ENCODE data around the gene CDO1. TPM values are rescaled to one million over a fixed set of nuclear protein-coding genes. Genes with fewer than 3 reads are reported as not detected.
"Not testable (repeated sequence)": the region's sequence is repeated elsewhere in the genome, so short reads cannot be mapped to it uniquely, and the experiment has no call there.

CDO1 gene
- total RNA-seq, 1 experiment from 2014 or later, result not detected

DNA sequence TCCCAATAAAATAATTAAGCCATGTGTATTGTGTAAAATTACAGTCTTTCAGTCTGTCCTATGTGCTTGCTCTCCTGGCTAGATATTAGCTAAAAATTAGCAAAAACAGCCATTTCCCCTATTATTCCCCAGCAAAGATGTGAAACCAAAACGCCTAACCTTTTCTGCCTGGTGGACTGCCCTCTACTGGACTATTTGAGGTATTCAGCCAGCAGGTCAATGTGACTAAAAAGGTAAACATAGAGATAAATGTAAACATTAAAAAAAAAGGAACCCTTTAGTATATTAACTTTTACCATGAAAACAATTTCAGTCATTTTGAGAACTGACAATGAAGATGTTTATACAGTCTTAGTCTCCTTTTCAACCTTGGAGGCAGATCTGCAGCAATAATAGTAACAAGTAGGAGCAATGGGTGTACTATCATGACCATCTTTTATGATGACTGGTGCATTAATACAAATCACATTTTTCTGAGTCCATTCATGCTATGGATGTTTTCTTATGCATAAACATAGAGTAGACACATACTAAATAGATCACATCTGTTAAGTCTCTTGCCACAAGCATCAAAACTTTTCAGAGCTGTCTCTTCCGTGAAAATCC, 14.8 kb upstream of the CDO1 start:
- DNase-seq (ENCODE audit: low spot score), result peak; percentile 67

DNA sequence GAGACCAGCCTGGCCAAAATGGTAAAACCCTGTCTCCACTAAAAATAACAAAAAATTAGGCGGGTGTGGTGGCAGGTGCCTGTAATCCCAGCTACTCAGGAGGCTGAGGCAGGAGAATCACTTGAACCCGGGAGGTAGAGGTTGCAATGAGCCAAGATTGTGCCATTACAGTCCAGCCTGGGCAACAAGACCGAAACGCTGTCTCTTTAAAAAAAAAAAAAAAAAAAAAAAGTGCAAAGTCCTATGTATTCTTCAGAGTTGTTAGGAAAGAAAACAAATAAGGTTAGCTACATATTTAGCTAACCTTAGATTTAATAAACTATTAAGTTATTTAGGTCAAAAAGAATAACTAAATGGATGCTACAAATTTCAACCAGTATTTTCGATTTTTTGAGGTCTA, 13.5 kb upstream of the CDO1 start:
- no peak for DNase-seq (ENCODE audit: low spot score)

DNA sequence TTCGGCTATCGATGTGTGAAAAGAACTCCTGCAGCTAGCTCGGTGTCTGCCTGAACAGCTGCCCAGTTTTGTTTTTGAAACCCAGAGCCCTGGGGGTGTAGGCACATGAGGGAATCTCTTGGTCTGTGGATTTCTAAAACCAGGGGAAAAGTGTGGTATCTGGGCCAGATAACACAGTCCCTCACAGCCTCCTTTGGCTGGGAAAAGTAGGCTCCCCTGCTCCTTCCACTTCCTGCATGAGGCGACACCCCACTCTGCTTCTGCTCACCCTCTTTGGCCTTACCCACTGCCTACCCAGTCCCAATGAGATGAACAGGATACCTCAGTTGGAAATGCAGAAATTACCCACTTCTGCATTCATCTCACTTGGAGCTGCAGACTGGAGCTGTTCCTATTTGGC, 9.5 kb upstream of the CDO1 start:
- DNase-seq (ENCODE audit: low spot score), result no peak

DNA sequence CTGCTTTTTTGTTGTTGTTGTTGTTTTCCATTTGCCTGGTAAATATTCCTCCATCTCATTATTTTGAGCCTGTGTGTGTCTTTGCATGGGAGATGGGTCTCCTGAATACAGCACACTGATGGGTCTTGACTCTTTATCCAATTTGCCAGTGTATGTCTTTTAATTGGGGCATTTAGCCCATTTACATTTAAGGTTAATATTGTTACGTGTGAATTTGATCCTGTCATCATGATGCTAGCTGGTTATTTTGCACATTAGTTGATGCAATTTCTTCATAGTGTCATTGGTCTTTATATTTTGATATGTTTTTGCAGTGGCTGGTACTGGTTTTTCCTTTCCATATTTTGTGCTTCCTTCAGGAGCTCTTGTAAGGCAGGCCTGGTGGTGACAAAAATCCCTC, 8.5 kb upstream of the CDO1 start:
- not testable (repeated sequence) for DNase-seq (ENCODE audit: low spot score)

DNA sequence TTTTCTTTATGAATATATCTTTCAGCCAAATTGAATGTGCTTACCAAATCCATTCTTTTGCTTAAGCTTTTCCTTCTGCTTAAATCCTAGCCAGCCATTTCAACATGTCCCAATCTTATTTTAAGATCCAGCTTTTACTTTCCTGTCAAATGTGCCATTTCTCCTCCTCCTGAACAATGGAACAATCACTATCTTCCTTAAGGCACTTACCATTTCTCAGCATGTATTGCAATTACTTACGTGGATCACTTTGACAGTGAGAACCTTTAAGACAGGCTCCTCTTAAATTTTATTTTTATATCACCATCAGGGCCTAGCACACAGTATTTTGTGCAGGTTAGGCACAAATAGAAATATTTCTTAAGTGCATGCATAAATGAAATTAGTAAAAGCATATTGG, 4.4 kb upstream of the CDO1 start:
- no peak for DNase-seq (ENCODE audit: low spot score)

DNA sequence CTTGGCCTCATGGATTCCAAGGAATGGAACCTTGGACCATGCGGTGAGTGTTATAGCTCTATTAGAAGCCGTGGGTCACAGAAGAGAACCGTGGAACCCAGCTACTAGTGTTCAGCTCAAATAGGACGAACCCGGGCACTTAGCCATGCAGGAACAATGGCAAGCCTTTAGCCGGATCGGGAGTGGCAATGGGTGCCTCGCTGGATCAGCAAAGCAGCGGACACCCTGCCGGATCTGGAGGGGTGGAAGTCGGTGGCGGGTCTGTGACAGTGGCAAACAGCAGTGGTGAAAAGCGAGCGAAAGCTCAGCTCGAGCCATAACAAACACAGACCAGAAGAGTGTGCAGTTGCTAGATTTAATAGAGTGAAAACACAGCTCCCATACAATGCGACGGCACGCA, 2.4 kb upstream of the CDO1 start:
- no peak for DNase-seq (ENCODE audit: low spot score)

DNA sequence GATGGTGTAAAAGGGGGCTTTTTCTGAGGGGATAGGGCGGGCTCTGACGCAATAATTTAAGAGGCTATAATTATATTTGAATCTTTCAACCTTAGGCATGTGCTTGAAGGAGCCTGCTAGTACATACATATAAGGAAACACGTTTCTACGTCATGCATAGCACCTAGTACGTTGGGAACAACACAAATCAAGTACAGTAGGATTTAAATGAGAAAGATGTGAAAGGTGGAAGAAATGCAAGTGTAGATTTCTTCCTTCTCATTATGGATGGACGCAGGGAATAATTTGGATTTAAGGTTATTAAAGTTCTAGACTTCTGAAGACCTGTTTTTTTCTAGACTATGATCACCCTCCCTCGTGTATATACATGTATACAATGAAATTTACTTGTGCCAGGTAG, 927 bp upstream of the CDO1 start:
- no peak for DNase-seq (ENCODE audit: low spot score)

DNA sequence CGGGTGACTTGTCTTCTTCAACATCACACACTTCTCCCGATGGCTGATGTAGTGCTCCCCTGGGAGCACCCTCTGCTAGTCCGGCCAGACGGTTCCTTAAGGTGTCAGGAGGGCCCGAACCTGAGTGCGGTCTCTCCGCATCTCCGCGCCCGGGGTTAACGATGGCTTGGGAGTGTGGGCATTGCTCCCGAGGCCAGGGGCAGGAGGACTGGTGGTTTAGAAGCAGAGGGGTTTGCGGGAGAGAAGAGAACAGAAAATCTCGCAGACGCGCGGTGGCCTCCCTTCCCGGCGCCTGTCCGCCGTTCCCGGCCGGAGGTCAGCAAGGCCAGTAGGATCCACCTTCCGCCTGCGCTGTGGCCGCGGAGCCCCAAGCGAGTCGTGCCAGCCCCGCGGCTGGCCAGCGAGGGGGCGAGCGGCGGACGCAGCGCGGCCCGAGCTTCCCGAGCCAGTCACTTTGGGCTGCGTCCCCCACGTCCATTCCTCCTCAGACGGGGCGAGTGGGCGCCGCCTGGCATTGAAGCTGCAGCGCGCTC, 700 bp downstream of the CDO1 start:
- no peak for DNase-seq (ENCODE audit: low spot score)

DNA sequence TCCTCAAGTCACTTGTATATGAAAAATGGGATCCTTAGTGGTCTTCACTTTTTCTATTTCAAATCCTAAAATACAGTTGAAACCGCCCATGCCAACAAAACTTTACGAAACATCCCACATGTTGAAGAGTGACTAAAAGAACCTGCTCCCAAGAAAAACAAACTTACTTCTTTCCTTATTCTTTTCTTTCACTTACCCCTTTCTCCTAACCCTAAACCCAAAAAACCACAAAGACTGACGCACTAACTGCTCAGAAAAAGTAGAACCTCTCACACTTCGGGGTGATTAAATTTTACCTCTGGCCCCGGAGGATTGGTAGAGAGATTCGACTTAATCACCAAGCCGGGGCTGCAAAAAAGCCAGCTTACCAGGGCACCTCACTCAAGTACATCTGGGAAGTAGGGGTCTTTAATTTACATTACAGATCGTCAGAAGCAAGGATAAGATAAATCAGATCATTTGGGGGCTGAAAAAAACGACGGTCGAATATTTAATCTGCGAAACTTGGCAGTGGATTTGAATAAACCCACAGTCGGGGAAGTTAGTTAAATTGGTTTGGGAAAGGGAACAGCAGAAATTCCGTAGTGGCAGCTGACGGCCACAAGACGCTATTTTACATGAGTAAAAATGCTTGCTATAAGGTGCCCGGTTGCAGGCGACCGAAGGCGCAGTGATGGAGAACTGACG, 1.3 kb downstream of the CDO1 start:
- no peak for DNase-seq (ENCODE audit: low spot score)

DNA sequence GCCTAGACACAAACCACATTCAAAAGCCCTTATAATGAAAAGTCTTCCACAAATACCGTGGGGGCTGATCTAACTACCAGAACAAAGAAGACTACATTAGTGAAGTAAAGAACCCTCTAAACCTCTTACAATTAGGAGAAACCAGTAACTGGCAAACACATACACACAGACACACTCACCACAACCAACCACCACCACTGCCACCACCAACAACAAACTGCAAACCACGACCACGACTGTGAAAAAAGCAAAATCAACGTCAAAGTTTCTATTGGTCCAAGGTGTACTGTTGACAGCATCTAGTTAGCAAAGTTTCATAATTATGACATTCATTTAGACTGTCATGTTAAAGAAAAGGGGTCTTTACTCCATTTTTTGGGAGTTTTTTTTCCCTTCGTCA, 2.7 kb downstream of the CDO1 start:
- no peak for DNase-seq (ENCODE audit: low spot score)

DNA sequence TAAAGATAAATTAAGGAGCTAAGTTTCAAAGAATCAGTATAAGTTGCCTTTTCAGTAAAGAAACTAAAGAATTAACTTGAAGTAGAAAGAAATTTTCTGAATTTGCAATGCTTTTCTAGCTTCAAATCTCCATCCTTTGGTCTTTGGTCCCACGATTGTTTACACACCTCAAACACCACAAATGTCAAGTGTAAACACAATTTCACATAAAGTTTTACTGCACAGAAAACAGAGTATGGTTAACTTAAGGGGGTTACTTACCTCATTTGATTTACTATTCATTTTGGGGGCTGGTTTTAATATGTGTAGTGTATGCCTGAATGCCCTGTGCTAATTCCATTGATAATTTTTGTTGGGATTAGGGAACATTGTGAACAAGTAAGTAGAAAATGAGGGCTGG, 4.1 kb downstream of the CDO1 start:
- DNase-seq (ENCODE audit: low spot score), result no peak

DNA sequence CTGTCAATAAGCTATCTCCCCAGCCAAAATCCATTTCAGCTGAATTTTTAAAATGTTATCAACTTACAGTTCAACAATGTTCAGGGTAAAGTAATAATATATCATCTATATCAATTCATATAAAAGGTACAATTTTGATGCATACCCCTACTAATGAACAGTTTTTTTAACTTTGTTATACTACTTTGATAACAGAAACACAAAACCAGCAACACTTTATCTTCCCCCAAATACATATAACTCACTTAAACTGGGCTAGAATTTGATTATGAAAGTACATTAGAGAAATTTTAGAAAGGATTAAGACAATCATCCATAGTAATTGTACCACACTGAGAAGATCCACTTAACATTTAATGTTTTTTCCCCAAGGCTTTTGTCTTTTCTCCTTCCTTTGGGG, 5.1 kb downstream of the CDO1 start:
- no peak for DNase-seq (ENCODE audit: low spot score)

DNA sequence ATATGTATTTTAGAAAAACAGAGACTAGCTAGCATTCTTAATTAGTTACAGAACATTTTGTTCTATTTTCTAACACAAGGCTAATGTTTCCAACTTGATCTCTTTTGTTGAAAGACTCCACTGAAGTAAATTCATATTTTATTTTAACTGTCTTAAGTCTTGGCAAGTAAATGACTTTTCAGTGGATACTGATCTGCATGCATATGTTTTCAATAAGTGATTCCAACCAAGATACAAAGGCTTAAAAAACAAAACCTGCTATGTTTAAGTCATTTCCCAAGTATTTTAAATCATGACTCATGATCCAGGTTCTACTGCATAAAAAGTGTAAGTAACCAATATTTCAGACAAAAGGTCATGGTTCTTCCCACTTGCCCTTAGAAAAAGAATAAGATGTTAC, 5.7 kb downstream of the CDO1 start:
- DNase-seq (ENCODE audit: low spot score), result no peak

DNA sequence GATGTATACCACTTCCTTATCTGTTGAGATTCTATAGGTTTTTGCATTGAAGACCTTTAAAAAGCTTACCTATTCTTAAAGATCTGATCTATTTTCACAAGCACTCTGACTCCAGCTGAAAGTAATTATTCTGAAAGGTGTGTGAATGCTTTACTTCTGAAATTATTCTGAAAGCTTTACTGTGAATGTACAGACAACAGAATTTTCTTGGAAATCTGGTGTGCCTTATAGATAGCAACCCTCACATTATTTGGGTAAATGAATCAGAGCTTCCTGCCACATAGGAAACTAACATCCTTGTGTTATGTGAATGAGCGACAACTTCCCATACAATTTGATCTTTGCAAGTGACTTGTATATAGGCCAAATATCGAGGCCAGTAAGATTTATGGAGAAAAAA, 6.5 kb downstream of the CDO1 start:
- DNase-seq (ENCODE audit: low spot score), result no peak

DNA sequence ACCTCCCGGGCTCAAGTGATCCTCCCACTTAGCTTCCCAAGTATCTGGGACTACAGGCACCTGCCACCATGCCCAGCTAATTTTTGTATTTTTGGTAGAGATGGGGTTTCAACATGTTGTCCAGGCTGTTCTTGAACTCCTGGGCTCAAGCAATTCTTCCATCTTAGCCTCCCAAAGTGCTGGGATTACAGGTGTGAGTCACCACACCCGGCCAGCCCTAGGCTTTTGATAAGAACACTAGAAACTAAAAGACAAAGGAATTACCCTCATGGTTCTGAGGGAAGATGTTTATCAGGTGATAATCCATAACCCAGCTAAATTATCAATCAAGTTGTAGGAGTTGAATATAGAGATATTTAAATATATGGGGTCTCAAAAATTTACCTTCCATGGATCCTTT, 8.4 kb downstream of the CDO1 start:
- not testable (repeated sequence) for DNase-seq (ENCODE audit: low spot score)

DNA sequence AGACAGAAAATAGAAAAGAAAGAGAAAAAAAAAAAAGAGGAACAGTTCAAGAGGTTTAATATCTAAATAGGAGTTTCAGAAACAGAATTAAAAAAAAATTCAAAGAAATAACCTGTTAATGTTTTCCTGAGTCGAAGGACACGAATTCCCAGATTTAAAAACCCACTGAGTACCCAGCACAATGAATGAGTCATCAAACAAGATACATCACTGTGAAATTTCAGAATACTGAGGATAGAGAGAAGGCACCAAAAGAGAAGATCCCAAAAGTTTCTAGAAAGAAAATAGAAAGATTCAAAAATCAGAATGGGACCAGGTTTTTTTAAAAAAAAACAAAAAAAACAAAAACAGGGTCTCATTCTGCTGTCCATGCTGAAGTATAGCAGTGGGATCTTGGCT, 8.8 kb downstream of the CDO1 start:
- DNase-seq (ENCODE audit: low spot score), result no peak

DNA sequence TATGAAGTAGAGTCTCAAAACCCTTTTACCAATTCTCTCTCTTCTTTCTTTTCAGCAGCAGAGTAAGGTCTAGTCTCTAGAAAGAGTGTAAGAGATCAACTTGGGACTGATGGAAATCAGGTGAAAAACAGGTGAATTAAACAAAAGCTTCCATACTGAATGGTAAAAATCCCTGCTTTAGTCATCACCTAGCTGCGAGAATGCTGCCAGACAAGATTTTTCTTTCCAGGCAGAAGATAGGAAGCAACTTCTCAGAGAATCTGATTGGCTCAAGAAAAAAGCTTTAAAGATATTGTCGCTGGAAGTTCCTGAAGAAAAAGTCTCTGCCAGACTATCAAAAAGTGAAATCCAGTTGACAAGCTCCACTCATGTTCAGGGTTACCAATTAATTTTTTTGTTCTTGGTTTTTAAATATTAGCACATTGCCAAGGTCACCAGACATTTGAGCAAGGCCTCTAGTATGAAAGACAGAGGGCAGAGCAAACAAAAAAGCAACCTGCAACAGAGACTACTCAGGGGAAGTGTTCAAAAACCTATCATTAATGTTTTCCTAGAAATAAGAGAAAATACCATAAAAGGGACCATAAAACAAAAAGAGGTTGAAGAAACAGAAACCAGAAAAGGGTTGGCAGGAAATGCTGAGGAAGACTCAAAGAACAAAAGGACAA, 9.3 kb downstream of the CDO1 start:
- DNase-seq (ENCODE audit: low spot score), result no peak

DNA sequence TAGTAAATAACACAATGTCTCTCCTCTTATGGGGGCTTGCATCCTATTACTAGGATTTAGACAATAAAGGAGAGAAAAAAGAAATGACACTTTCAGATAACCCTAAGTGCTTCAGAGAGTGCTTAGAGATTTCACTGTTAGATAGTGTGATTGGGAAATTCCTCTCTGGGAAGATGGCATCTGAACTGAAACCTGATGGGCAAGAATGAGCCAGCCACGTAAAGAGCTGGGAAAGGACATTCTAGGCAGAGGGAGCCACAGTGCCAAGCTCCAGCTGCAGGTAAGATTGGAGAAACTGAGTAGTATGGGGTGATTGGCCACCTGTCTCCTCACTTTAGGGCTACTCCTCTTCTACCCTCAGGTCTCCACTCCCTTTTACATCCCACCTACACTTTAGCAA, 14.5 kb downstream of the CDO1 start:
- no peak for DNase-seq (ENCODE audit: low spot score)

DNA sequence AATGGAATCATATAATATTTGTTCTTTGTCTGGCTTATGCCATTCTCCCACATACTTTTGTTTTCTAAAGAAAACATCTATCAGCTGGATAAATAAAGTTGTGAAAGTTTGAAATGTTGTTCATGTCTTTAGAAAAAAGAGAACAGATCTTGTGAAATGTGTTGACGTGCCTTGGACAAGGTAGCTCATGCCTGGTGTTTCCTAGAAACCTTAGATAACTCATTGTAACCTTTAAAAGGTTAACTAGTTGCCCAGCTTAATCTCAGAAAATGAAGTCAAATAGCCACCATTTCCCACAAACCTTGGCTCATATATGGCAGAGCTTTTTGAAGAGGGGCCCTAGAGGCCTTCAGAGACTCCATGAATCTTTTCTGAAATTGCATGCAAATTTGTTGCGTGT, 15.3 kb downstream of the CDO1 start:
- DNase-seq (ENCODE audit: low spot score), result no peak

DNA sequence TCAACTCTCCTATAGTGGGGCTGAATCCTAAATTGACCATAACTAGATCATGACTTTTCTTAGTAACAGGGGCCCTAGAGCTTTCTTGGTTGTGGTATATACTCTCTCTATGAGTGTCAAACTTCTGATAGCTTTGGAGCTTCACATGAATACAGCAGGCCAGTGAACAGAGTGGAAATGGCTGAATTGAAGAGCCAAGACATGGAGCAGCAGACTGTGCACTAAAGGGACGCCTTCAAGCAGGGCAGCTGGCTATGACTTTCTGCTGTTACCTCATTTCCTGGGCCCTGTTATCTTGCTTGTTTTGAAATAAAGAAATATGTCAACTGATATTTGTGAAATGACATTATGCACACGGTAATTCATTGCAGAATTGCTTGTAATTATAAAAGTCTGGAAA, 16.4 kb downstream of the CDO1 start:
- no peak for DNase-seq (ENCODE audit: low spot score)

DNA sequence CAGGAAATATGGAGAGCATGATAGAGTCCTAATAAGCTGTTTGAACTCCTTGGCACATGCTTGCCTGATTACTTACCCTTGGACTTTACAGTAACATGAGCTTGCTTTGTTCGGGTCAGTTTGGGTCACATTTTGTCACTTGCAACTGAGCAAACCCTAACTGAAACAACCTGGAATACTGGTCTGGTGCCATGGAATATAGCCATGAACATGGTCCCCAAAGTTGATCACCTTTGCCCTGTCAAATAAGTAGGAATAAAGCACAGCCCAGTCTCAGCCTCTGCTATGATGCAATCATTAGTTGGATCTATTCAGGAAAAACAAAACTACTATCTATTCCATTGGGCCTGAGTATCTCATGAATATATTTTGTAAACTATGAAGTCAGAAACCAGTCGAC, 18.2 kb downstream of the CDO1 start:
- DNase-seq (ENCODE audit: low spot score), result no peak

DNA sequence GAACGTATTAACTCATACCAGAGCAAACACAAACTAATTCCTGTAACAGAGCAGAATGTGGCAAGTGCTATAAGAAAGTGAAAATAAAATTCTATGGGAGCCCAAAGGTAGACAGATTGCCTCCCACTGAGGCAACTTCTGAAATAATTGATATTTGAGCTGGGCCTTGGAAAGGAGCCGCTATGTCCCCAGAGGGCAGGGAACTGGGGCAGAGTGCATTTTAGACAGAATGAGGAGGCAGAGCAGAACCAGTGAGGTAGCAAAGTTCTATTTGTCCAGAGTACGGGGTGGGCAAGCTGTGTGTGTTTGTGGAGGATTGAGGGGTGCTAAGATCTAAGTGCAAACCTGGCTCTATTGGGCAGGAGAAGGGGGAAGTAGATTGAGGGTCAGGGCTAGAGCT, 19.8 kb downstream of the CDO1 start:
- DNase-seq (ENCODE audit: low spot score), result no peak

DNA sequence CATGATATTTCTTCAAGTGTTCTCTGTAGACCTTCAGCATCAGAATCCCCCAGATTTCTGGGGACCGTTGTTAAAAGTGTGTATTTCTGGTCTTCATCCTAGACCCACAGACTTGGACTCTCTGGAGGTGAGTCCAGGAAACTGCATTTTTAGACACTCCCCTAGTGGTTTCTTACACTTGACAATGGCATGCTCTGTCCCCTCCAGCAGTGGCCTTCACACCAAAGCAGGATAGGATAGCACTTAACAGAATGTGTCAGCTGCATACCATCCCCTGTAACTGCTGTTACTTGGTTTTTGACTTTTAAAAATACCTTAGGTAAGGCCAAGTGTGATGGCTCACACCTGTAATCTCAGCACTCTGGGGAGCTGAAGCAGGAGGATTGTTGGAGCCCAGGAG, 20.8 kb downstream of the CDO1 start:
- no peak for DNase-seq (ENCODE audit: low spot score)

Measured in HT-29 (cell line).